HepG2 (cell line): Measurements from ENCODE around the gene BCLAF1. TPM values are rescaled to one million over a fixed set of nuclear protein-coding genes. Genes with fewer than 3 reads are reported as not detected.

ENCODE experiments used
- ATF1 ChIP-seq: IDR thresholded peaks from 2 replicates; pipeline ENCODE4 v1.6.1; 2016; ENCODE audit warnings: mild to moderate bottlenecking, control low read depth
- GTF3A ChIP-seq: sonication (generic); formaldehyde crosslinking; conservative IDR thresholded peaks from 2 replicates; pipeline ENCODE4 v1.4.0; 2020; ENCODE audit warnings: mild to moderate bottlenecking, missing genetic modification reagents
- HMGXB4 ChIP-seq, 2 experiments: sonication (generic) in 1 of 2; formaldehyde crosslinking in 1 of 2; IDR thresholded peaks; 2 replicates each; pipeline versions ENCODE4 v1.4.0 to v1.6.1; 2018 to 2020; ENCODE audit warnings: missing genetic modification reagents in 2 of 2, borderline replicate concordance in 1 of 2, low read depth in 1 of 2, mild to moderate bottlenecking in 1 of 2, missing biosample characterization in 1 of 2
- HOXA5 ChIP-seq: sonication (generic); formaldehyde crosslinking; IDR thresholded peaks from 2 replicates; pipeline ENCODE4 v1.4.0; 2020; ENCODE audit warnings: missing genetic modification reagents
- JDP2 ChIP-seq: sonication (generic); formaldehyde crosslinking; IDR thresholded peaks from 2 replicates; pipeline ENCODE4 v1.8.1; 2022; ENCODE audit warnings: missing genetic modification reagents, borderline replicate concordance
- JUN ChIP-seq: sonication (generic); formaldehyde crosslinking; IDR thresholded peaks from 2 replicates; pipeline ENCODE4 v1.4.0; 2020; ENCODE audit warnings: mild to moderate bottlenecking, missing genetic modification reagents
- KLF11 ChIP-seq: IDR thresholded peaks from 2 replicates; pipeline ENCODE4 v1.6.1; 2016; ENCODE audit warnings: missing compliant biosample characterization
- MEIS1 ChIP-seq: sonication (generic); formaldehyde crosslinking; IDR thresholded peaks from 2 replicates; pipeline ENCODE4 v1.9.0; 2021; ENCODE audit warnings: mild to moderate bottlenecking, missing genetic modification reagents, moderate library complexity, borderline replicate concordance
- MZF1 ChIP-seq: sonication (generic); formaldehyde crosslinking; IDR thresholded peaks from 2 replicates; pipeline ENCODE4 v1.8.1; 2023; ENCODE audit warnings: mild to moderate bottlenecking, missing genetic modification reagents, borderline replicate concordance
- NAIF1 ChIP-seq: sonication (generic); formaldehyde crosslinking; IDR thresholded peaks from 2 replicates; pipeline ENCODE4 v1.5.0; 2020; ENCODE audit warnings: mild to moderate bottlenecking, missing genetic modification reagents, borderline replicate concordance
- NR0B2 ChIP-seq: sonication (generic); formaldehyde crosslinking; IDR thresholded peaks from 2 replicates; pipeline ENCODE4 v1.4.0; 2020; ENCODE audit warnings: mild to moderate bottlenecking, missing genetic modification reagents
- PPARG ChIP-seq: conservative IDR thresholded peaks from 2 replicates; pipeline ENCODE4 v1.6.1; 2016; ENCODE audit warnings: missing biosample characterization, missing genetic modification reagents
- RORA ChIP-seq: sonication (generic); formaldehyde crosslinking; IDR thresholded peaks from 2 replicates; pipeline ENCODE4 v1.5.0; 2020; ENCODE audit warnings: mild to moderate bottlenecking, missing genetic modification reagents, moderate library complexity
- ZNF24 ChIP-seq: fragments of 450-650 bp; IDR thresholded peaks from 2 replicates; pipeline ENCODE4 v1.6.1; 2017; ENCODE audit warnings: antibody characterized with exemption, mild to moderate bottlenecking
- ZNF550 ChIP-seq: sonication (generic); formaldehyde crosslinking; IDR thresholded peaks from 2 replicates; pipeline ENCODE4 v1.4.0; 2020; ENCODE audit warnings: mild to moderate bottlenecking, missing genetic modification reagents, borderline replicate concordance
- ZNF782 ChIP-seq: sonication (generic); formaldehyde crosslinking; IDR thresholded peaks from 2 replicates; pipeline ENCODE4 v1.4.0; 2020; ENCODE audit warnings: missing genetic modification reagents, mild to moderate bottlenecking, borderline replicate concordance
- polyA plus RNA-seq, 8 experiments: library from polyadenylated mRNA; depleted of rRNA in 3 of 8; stranded (reverse) in 7 of 8; unstranded in 1 of 8; fragments of >200 nt; fragmentation: Illumina TruSeq in 4 of 8; extraction: Trizol in 4 of 8; gene quantifications; 2 replicates each; pipeline versions ENCODE4 v1.2.1 to v1.2.3, GENCODE V29; 2011 to 2016; ENCODE audit warnings: low read depth in 4 of 8, missing spikeins in 1 of 8, mixed read lengths in 1 of 8; ENCODE audit not compliant: insufficient read depth in 1 of 8
- total RNA-seq, 5 experiments: library from RNA; depleted of rRNA; stranded (reverse); fragments of >200 nt; fragmentation: Illumina TruSeq; extraction: Trizol; gene quantifications; 2 replicates each; pipeline ENCODE4 v1.2.3, GENCODE V29; 2016; ENCODE audit warnings: low read depth in 1 of 5
- TF ChIP-seq, protein P1 (sequence below): IDR thresholded peaks from 2 replicates; pipeline ENCODE4 v1.6.1; 2016; ENCODE audit warnings: mild to moderate bottlenecking
- TF ChIP-seq, protein P2 (sequence below): sonication (generic); formaldehyde crosslinking; IDR thresholded peaks from 2 replicates; pipeline ENCODE4 v1.4.0; 2020; ENCODE audit warnings: missing genetic modification reagents

BCLAF1 gene
- total and polyA plus RNA-seq, 2 of the 13 experiments (the other 11 are each of a cell fraction or from before 2014, with no cell fraction given), result 55.3 to 292 TPM

DNA sequence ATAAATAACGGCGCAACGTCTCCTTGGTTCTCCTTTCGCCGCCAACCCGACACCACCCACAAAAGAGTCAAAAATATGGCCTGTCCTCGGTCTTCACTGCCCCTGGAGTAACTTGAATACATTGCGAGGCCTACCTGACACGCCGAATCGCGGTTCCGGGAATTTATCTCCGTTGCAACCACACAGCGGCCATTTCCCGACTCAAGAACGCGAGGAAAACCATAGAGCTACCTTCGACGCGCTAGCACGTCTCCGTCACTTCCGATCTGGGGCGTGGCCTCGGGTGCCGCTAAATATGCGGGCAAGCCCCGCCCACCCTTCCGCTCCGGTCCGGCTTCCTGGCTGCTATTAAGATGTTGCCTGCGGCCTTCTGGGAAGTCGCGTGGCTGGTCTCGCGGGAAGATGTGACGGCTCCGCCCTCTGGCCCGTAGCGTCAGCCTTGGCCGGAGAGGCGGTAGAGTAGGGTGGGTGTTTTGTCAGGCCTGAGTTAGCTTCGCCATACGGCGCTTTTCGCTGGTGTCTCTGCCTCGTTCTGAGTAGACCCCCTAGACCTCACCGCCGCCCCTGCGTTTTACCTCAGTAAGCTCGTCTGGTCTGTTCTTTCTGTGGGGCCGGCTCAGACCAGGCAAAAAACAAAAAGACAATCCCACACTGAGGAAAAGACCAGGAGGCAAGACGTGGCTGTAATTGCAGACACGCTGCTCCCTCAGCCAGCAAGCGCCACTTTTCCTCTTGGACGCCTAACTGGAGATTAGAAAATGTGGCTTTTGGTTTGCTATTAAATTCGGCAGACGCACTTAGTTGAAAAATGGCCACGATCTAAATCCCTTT, at the start of gene BCLAF1 (continued):
- TF ChIP-seq, protein P1, sequence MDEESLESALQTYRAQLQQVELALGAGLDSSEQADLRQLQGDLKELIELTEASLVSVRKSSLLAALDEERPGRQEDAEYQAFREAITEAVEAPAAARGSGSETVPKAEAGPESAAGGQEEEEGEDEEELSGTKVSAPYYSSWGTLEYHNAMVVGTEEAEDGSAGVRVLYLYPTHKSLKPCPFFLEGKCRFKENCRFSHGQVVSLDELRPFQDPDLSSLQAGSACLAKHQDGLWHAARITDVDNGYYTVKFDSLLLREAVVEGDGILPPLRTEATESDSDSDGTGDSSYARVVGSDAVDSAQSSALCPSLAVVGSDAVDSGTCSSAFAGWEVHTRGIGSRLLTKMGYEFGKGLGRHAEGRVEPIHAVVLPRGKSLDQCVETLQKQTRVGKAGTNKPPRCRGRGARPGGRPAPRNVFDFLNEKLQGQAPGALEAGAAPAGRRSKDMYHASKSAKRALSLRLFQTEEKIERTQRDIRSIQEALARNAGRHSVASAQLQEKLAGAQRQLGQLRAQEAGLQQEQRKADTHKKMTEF (CRISPR knock-in tag), result peak; percentile 94
- TF ChIP-seq PPARG (0 out of 2 replicates have a peak, but pooled peaks have one; percentile 17), ZNF550 (0 out of 2 replicates have a peak, but pooled peaks have one; percentile 29), JUN (0 out of 2 replicates have a peak, but pooled peaks have one; percentile 55), NR0B2 (CRISPR knock-in tag) (peak; percentile 68; the same call in 1 of the 2 replicates), ATF1 (CRISPR knock-in tag) (peak; percentile 89), HOXA5 (CRISPR knock-in tag) (peak; percentile 64; the same call in 1 of the 2 replicates), KLF11 (CRISPR knock-in tag) (peak; percentile 25), MEIS1 (peak; percentile 73), NAIF1 (CRISPR knock-in tag) (peak; percentile 69), GTF3A (CRISPR knock-in tag) (0 out of 2 replicates have a peak, but pooled peaks have one; percentile 70), HMGXB4 (CRISPR knock-in tag; IDR thresholded peaks at IDR 0.05; ENCODE audit: borderline replicate concordance in 1 of 2, low read depth in 1 of 2) (peak; percentile 81 to 93; a peak in 3 of 4 replicates), RORA (CRISPR knock-in tag) (no peak), MZF1 (0 out of 2 replicates have a peak, but pooled peaks have one; percentile 47), ZNF782 (CRISPR knock-in tag) (peak; percentile 58; the same call in 1 of the 2 replicates), ZNF24 (0 out of 2 replicates have a peak, but pooled peaks have one; percentile 5), JDP2 (CRISPR knock-in tag) (peak; percentile 16; the same call in 1 of the 2 replicates)
- TF ChIP-seq, protein P2, sequence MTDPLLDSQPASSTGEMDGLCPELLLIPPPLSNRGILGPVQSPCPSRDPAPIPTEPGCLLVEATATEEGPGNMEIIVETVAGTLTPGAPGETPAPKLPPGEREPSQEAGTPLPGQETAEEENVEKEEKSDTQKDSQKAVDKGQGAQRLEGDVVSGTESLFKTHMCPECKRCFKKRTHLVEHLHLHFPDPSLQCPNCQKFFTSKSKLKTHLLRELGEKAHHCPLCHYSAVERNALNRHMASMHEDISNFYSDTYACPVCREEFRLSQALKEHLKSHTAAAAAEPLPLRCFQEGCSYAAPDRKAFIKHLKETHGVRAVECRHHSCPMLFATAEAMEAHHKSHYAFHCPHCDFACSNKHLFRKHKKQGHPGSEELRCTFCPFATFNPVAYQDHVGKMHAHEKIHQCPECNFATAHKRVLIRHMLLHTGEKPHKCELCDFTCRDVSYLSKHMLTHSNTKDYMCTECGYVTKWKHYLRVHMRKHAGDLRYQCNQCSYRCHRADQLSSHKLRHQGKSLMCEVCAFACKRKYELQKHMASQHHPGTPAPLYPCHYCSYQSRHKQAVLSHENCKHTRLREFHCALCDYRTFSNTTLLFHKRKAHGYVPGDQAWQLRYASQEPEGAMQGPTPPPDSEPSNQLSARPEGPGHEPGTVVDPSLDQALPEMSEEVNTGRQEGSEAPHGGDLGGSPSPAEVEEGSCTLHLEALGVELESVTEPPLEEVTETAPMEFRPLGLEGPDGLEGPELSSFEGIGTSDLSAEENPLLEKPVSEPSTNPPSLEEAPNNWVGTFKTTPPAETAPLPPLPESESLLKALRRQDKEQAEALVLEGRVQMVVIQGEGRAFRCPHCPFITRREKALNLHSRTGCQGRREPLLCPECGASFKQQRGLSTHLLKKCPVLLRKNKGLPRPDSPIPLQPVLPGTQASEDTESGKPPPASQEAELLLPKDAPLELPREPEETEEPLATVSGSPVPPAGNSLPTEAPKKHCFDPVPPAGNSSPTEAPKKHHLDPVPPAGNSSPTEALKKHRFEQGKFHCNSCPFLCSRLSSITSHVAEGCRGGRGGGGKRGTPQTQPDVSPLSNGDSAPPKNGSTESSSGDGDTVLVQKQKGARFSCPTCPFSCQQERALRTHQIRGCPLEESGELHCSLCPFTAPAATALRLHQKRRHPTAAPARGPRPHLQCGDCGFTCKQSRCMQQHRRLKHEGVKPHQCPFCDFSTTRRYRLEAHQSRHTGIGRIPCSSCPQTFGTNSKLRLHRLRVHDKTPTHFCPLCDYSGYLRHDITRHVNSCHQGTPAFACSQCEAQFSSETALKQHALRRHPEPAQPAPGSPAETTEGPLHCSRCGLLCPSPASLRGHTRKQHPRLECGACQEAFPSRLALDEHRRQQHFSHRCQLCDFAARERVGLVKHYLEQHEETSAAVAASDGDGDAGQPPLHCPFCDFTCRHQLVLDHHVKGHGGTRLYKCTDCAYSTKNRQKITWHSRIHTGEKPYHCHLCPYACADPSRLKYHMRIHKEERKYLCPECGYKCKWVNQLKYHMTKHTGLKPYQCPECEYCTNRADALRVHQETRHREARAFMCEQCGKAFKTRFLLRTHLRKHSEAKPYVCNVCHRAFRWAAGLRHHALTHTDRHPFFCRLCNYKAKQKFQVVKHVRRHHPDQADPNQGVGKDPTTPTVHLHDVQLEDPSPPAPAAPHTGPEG (CRISPR knock-in tag), result peak; percentile 67; the same call in 1 of the 2 replicates
